ENCODE measurements around the gene SYMPK. TPM values are rescaled to one million over a fixed set of nuclear protein-coding genes. Genes with fewer than 3 reads are reported as not detected.

Gene SYMPK
- total and polyA plus RNA-seq, 2 donors from 2014 or later: 61.5 to 77.4 TPM

- peak; percentile 62 for TF ChIP-seq CTCF (IDR thresholded peaks at IDR 0.05; ENCODE audit: borderline replicate concordance, extremely low read depth, insufficient read depth)
- DNase-seq (peak in 3 of 5 donors; percentile 64 to 84 (median 77)), FAIRE-seq (no peak)
- H3K9me3 ChIP-seq (ENCODE audit: control insufficient read depth in 2 of 3, insufficient read depth in 1 of 3, low read length in 3 of 3): no peaks in the 10 kb centered on the region
- peak within 1 kb of the TSS in 1 of 3 donors; percentile 5 for H3K9ac ChIP-seq (ENCODE audit: low read length in 3 of 3)
- intact Hi-C loops (cut with DNase I): no loop called here
- peaks cover 16% of the 10 kb centered on the region for H3K27me3 ChIP-seq (ENCODE audit: control insufficient read depth, insufficient read depth, low read length)
- H3K27ac ChIP-seq (ENCODE audit: low read depth in 2 of 2, low read length in 2 of 2): no peak within 1 kb of the TSS
- peaks cover 0 to 10% (median 0%) of the 10 kb centered on the region in 3 donors for H3K4me1 ChIP-seq (ENCODE audit: control insufficient read depth in 2 of 3, insufficient read depth in 2 of 3, low read depth in 1 of 3, low read length in 3 of 3)
- H3K36me3 ChIP-seq (ENCODE audit: control insufficient read depth in 2 of 3, insufficient read depth in 3 of 3, low read length in 3 of 3): no peaks in the 10 kb centered on the region
- peak within 1 kb of the TSS in 2 of 3 donors; percentile 66 to 78 for H3K4me3 ChIP-seq (ENCODE audit: low read length in 3 of 3)
These were observed 1.1 kb upstream of the SYMPK start, which contains the start of gene FOXA3 for GRCh38 chr19:45863840-45864628. FOXA3 (plus strand) TSS chr19:45864326; CDS start chr19:45864457, 131 bp downstream.

- intact Hi-C loops (cut with DNase I): no loop called here
- Histone ChIP-seq H3K27ac (ENCODE audit: low read depth in 2 of 2, low read length in 2 of 2) (no peak overlapping the region), H3K4me1 (ENCODE audit: control insufficient read depth in 2 of 3, insufficient read depth in 2 of 3, low read depth in 1 of 3, low read length in 3 of 3) (peaks cover 0 to 10% (median 0%) of the 10 kb centered on the region in 3 donors), H3K9me3 (ENCODE audit: control insufficient read depth in 2 of 3, insufficient read depth in 1 of 3, low read length in 3 of 3) (no peaks in the 10 kb centered on the region), H3K9ac (ENCODE audit: low read length in 3 of 3) (no peak overlapping the region), H3K27me3 (ENCODE audit: control insufficient read depth, insufficient read depth, low read length) (peaks cover 16% of the 10 kb centered on the region), H3K36me3 (ENCODE audit: control insufficient read depth in 2 of 3, insufficient read depth in 3 of 3, low read length in 3 of 3) (no peaks in the 10 kb centered on the region), H3K4me3 (ENCODE audit: low read length in 3 of 3) (peak overlapping the region in 2 of 3 donors; percentile 66 to 78)
- no peak for TF ChIP-seq CTCF (IDR thresholded peaks at IDR 0.05; ENCODE audit: borderline replicate concordance, extremely low read depth, insufficient read depth)
- DNase-seq (no peak), FAIRE-seq (no peak)
These were observed 440 bp upstream of the SYMPK start for GRCh38 chr19:45863335-45863839.

GRCh38 chr19:45862271-45862563 is 730 bp downstream of the SYMPK start:
- H3K27ac ChIP-seq (ENCODE audit: low read depth in 2 of 2, low read length in 2 of 2): peak overlapping the region; percentile 59 to 90
- peak overlapping the region; percentile 65 to 99 (median 90) for H3K9ac ChIP-seq (ENCODE audit: low read length in 3 of 3)
- H3K27me3 ChIP-seq (ENCODE audit: control insufficient read depth, insufficient read depth, low read length): peaks cover 16% of the 10 kb centered on the region
- H3K4me3 ChIP-seq (ENCODE audit: low read length in 3 of 3): peak overlapping the region; percentile 89 to 100 (median 90)
- intact Hi-C loops (cut with DNase I): no loop called here
- H3K4me1 ChIP-seq (ENCODE audit: control insufficient read depth in 2 of 3, insufficient read depth in 2 of 3, low read depth in 1 of 3, low read length in 3 of 3): peaks cover 0 to 10% (median 0%) of the 10 kb centered on the region in 3 donors
- no peaks in the 10 kb centered on the region for H3K36me3 ChIP-seq (ENCODE audit: control insufficient read depth in 2 of 3, insufficient read depth in 3 of 3, low read length in 3 of 3)
- no peak for DNase-seq
- no peak for TF ChIP-seq CTCF (IDR thresholded peaks at IDR 0.05; ENCODE audit: borderline replicate concordance, extremely low read depth, insufficient read depth)
- no peaks in the 10 kb centered on the region for H3K9me3 ChIP-seq (ENCODE audit: control insufficient read depth in 2 of 3, insufficient read depth in 1 of 3, low read length in 3 of 3)
- no peak for FAIRE-seq
